Endothelial cell of umbilical vein (primary cell): Measurements from ENCODE around the gene COX5A. TPM values are rescaled to one million over a fixed set of nuclear protein-coding genes. Genes with fewer than 3 reads are reported as not detected.

ENCODE experiments used
- BruUV-seq: library from RNA; stranded (reverse); fragments of 400-500 nt; replicated peaks from 2 replicates; lab custom pipeline; 2021; lab: Mats Ljungman, UMichigan
- CTCF ChIA-PET: fragments of 300-600, 350-600 bp; sonication (Branson Sonifier 250); formaldehyde crosslinking; loops from one replicate; lab custom pipeline; 2021; ENCODE audit warnings: antibody characterized with exemption, inconsistent platforms; lab: Charles Lee
- POLR2A ChIA-PET: fragments of 300-600, 350-600 bp; sonication (Branson Sonifier 250); formaldehyde crosslinking; loops from one replicate; lab custom pipeline; 2021; ENCODE audit warnings: antibody characterized with exemption, inconsistent platforms; lab: Charles Lee
- DNase-seq: peaks from one replicate; pipeline ENCODE4 v3.0.0-alpha.2; 2011; ENCODE audit warnings: low read depth, low spot score
- FAIRE-seq: peaks from 2 replicates; lab custom pipeline; 2011; peaks lifted over from hg19 to GRCh38; lab: Jason Lieb, UNC
- H2AFZ ChIP-seq: 2 replicates; pipeline ENCODE4 v1.6.0; 2012; ENCODE audit warnings: low read depth, low read length, control low read depth, inconsistent platforms
- H3K27ac ChIP-seq: 2 replicates; pipeline ENCODE4 v1.5.1; 2011; ENCODE audit warnings: low read depth, mild to moderate bottlenecking, control low read depth, low read length, moderate library complexity; ENCODE audit not compliant: insufficient read depth
- H3K27me3 ChIP-seq, 2 experiments: 2 replicates each; pipeline versions ENCODE4 v1.6.0 to v1.6.1; 2011; ENCODE audit warnings: low read length in 2 of 2, mixed read lengths in 1 of 2; ENCODE audit not compliant: control insufficient read depth in 2 of 2, insufficient read depth in 2 of 2
- H3K36me3 ChIP-seq, 2 experiments: 2 replicates in 1 of 2; 3 replicates in 1 of 2; pipeline ENCODE4 v1.5.1; 2011; ENCODE audit warnings: low read length in 2 of 2, mild to moderate bottlenecking in 1 of 2, moderate library complexity in 1 of 2; ENCODE audit not compliant: control insufficient read depth in 2 of 2, insufficient read depth in 2 of 2; ENCODE audit errors: extremely low read depth in 1 of 2
- H3K4me1 ChIP-seq: 3 replicates; pipeline ENCODE4 v1.5.1; 2011; ENCODE audit warnings: mild to moderate bottlenecking, low read length; ENCODE audit not compliant: control insufficient read depth, insufficient read depth; ENCODE audit errors: extremely low read depth
- H3K4me2 ChIP-seq: 2 replicates; pipeline ENCODE4 v1.6.1; 2011; ENCODE audit warnings: low read length, control low read depth, mixed read lengths; ENCODE audit not compliant: insufficient read depth
- H3K4me3 ChIP-seq, 3 experiments: fragments of 200-600 bp in 1 of 3; sonication (generic), shearing (Covaris generic) in 1 of 3; replicated peaks in 1 of 3; 2 replicates each; pipeline ENCODE4 v1.5.1; 2011 to 2016; ENCODE audit warnings: control low read depth in 3 of 3, low read length in 3 of 3, mild to moderate bottlenecking in 2 of 3, inconsistent platforms in 1 of 3, low read depth in 1 of 3, moderate library complexity in 1 of 3; ENCODE audit not compliant: insufficient read depth in 1 of 3
- H3K79me2 ChIP-seq: 2 replicates; pipeline ENCODE4 v1.6.0; 2012; ENCODE audit warnings: low read length, inconsistent platforms; ENCODE audit not compliant: control insufficient read depth, insufficient read depth
- H3K9ac ChIP-seq: replicated peaks from 2 replicates; pipeline ENCODE3; 2011; ENCODE audit warnings: low read length, control low read depth; ENCODE audit not compliant: insufficient read depth; ENCODE audit errors: extremely low read depth
- H3K9me1 ChIP-seq: replicated peaks from 3 replicates; pipeline ENCODE4 v1.6.0; 2011; ENCODE audit warnings: mild to moderate bottlenecking, low read length; ENCODE audit not compliant: control insufficient read depth, insufficient read depth; ENCODE audit errors: extremely low read depth
- H3K9me3 ChIP-seq: replicated peaks from 2 replicates; pipeline ENCODE4 v1.5.1; 2012; ENCODE audit warnings: low read length, inconsistent platforms; ENCODE audit not compliant: control insufficient read depth, insufficient read depth
- H4K20me1 ChIP-seq: replicated peaks from 2 replicates; pipeline ENCODE3; 2011; ENCODE audit warnings: mild to moderate bottlenecking, low read length; ENCODE audit not compliant: control insufficient read depth, insufficient read depth; ENCODE audit errors: extremely low read depth
- CTCF ChIP-seq, 2 donors: IDR thresholded peaks; 1 replicate in 1 of 2; 2 replicates in 1 of 2; pipeline ENCODE4 v1.5.1; 2011; ENCODE audit warnings: low read length in 2 of 2, mild to moderate bottlenecking in 2 of 2, moderate library complexity in 2 of 2, control low read depth in 1 of 2, inconsistent platforms in 1 of 2, low read depth in 1 of 2; ENCODE audit not compliant: insufficient read depth in 1 of 2; ENCODE audit errors: extremely low read depth in 1 of 2
- EZH2 ChIP-seq: IDR thresholded peaks from 2 replicates; pipeline ENCODE4 v1.6.1; 2012; ENCODE audit warnings: borderline replicate concordance, low read depth, mild to moderate bottlenecking, moderate library complexity, low read length, inconsistent platforms; ENCODE audit not compliant: severe bottlenecking
- FOS ChIP-seq: IDR thresholded peaks from 2 replicates; pipeline ENCODE4 v1.6.1; 2011; ENCODE audit warnings: mild to moderate bottlenecking, low read length, moderate library complexity, borderline replicate concordance; ENCODE audit not compliant: insufficient read depth
- GATA2 ChIP-seq: IDR thresholded peaks from 2 replicates; pipeline ENCODE4 v1.7.0; 2011; ENCODE audit warnings: low read depth, mild to moderate bottlenecking, moderate library complexity, mixed read lengths, low read length; ENCODE audit not compliant: insufficient read length, insufficient read depth
- JUN ChIP-seq: IDR thresholded peaks from 2 replicates; pipeline ENCODE4 v1.6.1; 2011; ENCODE audit warnings: borderline replicate concordance, low read depth; ENCODE audit not compliant: insufficient read length, insufficient read depth
- MAX ChIP-seq: IDR thresholded peaks from 2 replicates; pipeline ENCODE4 v1.6.1; 2011; ENCODE audit not compliant: insufficient read depth, insufficient read length
- MYC ChIP-seq: IDR thresholded peaks from one replicate; pipeline ENCODE4 v1.6.1; 2011; ENCODE audit warnings: mild to moderate bottlenecking, low read depth, low read length
- POLR2A ChIP-seq: IDR thresholded peaks from 2 replicates; pipeline ENCODE4 v1.6.1; 2012; ENCODE audit warnings: low read depth, mild to moderate bottlenecking, control low read depth, low read length
- POLR2AphosphoS5 ChIP-seq: IDR thresholded peaks from 2 replicates; pipeline ENCODE4 v1.6.1; 2012; ENCODE audit warnings: low read depth, mild to moderate bottlenecking, control low read depth, low read length, moderate library complexity; ENCODE audit not compliant: insufficient read depth
- dilution Hi-C: fragments of 300-500 bp; cut with MboI; formaldehyde crosslinking; loops from one replicate; pipeline ENCODE4 v1.15.0; 2019; ENCODE audit warnings: low sequenced_read_pairs; ENCODE audit not compliant: extremely low pct_ligation_motif_present
- intact Hi-C: fragments of 100-400 bp; cut with micrococcal nuclease; formaldehyde crosslinking; loops from one replicate; pipeline ENCODE4 v1.10.0; 2022
- polyA plus RNA-seq, 4 experiments: library from polyadenylated mRNA; depleted of rRNA in 3 of 4; stranded (reverse) in 3 of 4; unstranded in 1 of 4; fragments of >200 nt; gene quantifications; 2 replicates each; pipeline versions ENCODE4 v1.2.1 to v1.2.3, GENCODE V29; 2011 to 2012; ENCODE audit warnings: missing spikeins in 1 of 4
- total RNA-seq: library from RNA; stranded (reverse); gene quantifications from 2 replicates; pipeline ENCODE4 v1.2.3, GENCODE V29; 2021

Gene COX5A
- total and polyA plus RNA-seq, 2 donors (not counting 3 experiments of a cell fraction or from before 2014, with no cell fraction given): 134 to 220 TPM

GRCh38 chr15:74950078-74950908, 12.4 kb upstream of the COX5A start:
- Histone ChIP-seq H3K4me2 (no peak overlapping the region), H2AFZ (no peak overlapping the region), H3K4me1 (peaks cover 12% of the 10 kb centered on the region), H3K27me3 (no peaks in the 10 kb centered on the region), H3K36me3 (no peaks in the 10 kb centered on the region), H3K79me2 (peaks cover 6% of the 10 kb centered on the region), H4K20me1 (no peaks in the 10 kb centered on the region), H3K9me3 (no peaks in the 10 kb centered on the region), H3K9me1 (no peaks in the 10 kb centered on the region), H3K4me3 (no peak overlapping the region), H3K27ac (no peak overlapping the region), H3K9ac (no peak overlapping the region)
- dilution Hi-C loops (no loop called here), intact Hi-C loops (loop anchor here (1.0 to 2.0 kb wide), 7 partner anchors 12 to 315 kb away; partner anchors contain the start of genes COX5A, FAM219B and ULK3)
- POLR2A ChIA-PET: interaction anchor here (0.7 to 0.8 kb wide), 2 partner anchors 10 to 140 kb away, joined by 4 to 6 read pairs; no protein-coding TSS in a partner anchor
- DNase-seq (peak; percentile 82), FAIRE-seq (peak; percentile 91)
- CTCF ChIA-PET: interaction anchor here (0.5 to 5.4 kb wide), 37 partner anchors 9 to 577 kb away, joined by 3 to 210 read pairs (median 6); partner anchors contain the start of genes COX5A, CSK, FAM219B and PPCDC
- no TSS peak for BruUV-seq
- TF ChIP-seq CTCF (IDR thresholded peaks at IDR 0.05; ENCODE audit: extremely low read depth in 1 of 2, insufficient read depth in 1 of 2, low read depth in 1 of 2, low read length in 2 of 2) (peak; percentile 91 to 97), FOS (no peak)

GRCh38 chr15:74937272-74937589, 642 bp downstream of the COX5A start:
- FAIRE-seq (no peak), DNase-seq (peak; percentile 34)
- Histone ChIP-seq H3K9me1 (no peaks in the 10 kb centered on the region), H4K20me1 (no peaks in the 10 kb centered on the region), H3K9me3 (no peaks in the 10 kb centered on the region), H3K27ac (peak overlapping the region; percentile 54), H3K4me2 (peak overlapping the region; percentile 97), H3K36me3 (no peaks in the 10 kb centered on the region), H3K27me3 (no peaks in the 10 kb centered on the region), H3K4me1 (peaks cover 7% of the 10 kb centered on the region), H3K9ac (peak overlapping the region; percentile 89), H3K79me2 (peaks cover 53% of the 10 kb centered on the region), H2AFZ (peak overlapping the region; percentile 84), H3K4me3 (peak overlapping the region; percentile 92 to 99 (median 99))
- TF ChIP-seq EZH2: no peak
- TF ChIP-seq FOS: no peak
- TF ChIP-seq GATA2: no peak
- no peak for TF ChIP-seq POLR2A
- no peak for TF ChIP-seq JUN
- TF ChIP-seq MAX: no peak
- TF ChIP-seq POLR2AphosphoS5: no peak
- TF ChIP-seq MYC: no peak
- TF ChIP-seq CTCF (IDR thresholded peaks at IDR 0.05; ENCODE audit: extremely low read depth in 1 of 2, insufficient read depth in 1 of 2, low read depth in 1 of 2, low read length in 2 of 2): no peak
- intact Hi-C loops: loop anchor here (5.0 kb wide), 1 partner anchor 95 kb away; the partner anchor contains the start of gene ULK3
- BruUV-seq: TSS peak; percentile 52
- ChIA-PET POLR2A (no interaction called here), CTCF (interaction anchor here (0.8 to 1.8 kb wide), 4 partner anchors 11 to 156 kb away, joined by 3 to 9 read pairs (median 5); partner anchors contain the start of gene CSK)
- dilution Hi-C loops: no loop called here
